IPS-NIHi7 (cell line): ENCODE measurements around the gene NCCRP1.
"Not testable (repeated sequence)": the region's sequence is repeated elsewhere in the genome, so short reads cannot be mapped to it uniquely, and the experiment has no call there.

ENCODE experiments used
- DNase-seq: peaks from one replicate; pipeline ENCODE4 v3.0.0; 2012; ENCODE audit warnings: mixed read lengths; ENCODE audit errors: extremely low spot score

NCCRP1 gene

GRCh38 chr19:39207293-39207836 is 10.6 kb downstream of the NCCRP1 start:
- no peak for DNase-seq

DNA sequence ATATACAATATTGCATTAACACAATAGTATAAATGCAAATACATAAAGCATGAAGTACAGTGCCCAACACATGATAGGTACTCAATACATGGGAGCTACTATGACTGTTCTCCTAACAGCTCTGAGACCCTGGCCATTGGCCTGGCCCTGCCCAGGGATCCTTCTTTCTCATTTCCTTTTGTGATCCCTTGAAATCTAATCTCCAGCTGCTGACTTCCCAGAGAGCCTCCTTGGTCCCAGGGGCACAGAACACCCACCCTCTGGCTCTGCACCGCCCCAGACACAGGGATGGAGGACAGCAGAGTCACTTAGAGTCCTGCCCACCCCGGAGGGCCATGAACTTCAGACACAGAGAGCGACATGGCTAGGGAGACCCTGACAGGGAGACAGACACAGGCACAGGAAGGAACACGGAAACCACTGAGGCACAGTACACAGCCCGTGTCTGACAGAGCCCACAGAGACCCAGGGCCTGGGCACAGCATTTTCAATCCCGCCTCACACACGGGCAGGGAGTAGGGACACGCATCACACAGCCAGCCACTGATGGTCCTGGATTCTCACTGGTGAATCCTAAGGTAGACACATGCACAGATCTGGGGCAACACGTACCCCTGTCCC is 11.5 kb downstream of the NCCRP1 start:
- no peak for DNase-seq

DNA sequence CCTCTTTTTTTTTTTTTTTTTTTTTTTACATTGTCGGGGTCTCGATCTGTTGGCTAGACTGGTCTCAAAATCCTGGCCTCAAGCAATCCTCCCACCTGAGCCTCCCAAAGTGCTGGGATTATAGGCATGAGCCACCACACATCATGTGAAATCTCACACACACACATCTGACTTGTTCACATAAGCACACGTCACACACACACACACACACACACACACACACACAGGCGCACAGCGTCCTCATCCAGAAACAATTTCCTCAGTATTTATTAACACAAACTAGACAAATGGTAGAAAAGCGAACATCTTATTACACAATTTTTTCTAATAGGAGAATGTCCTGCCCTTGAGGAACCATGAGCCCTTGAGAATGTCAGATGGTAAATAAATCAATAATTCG is 12.4 kb downstream of the NCCRP1 start:
- DNase-seq, result no peak

DNA sequence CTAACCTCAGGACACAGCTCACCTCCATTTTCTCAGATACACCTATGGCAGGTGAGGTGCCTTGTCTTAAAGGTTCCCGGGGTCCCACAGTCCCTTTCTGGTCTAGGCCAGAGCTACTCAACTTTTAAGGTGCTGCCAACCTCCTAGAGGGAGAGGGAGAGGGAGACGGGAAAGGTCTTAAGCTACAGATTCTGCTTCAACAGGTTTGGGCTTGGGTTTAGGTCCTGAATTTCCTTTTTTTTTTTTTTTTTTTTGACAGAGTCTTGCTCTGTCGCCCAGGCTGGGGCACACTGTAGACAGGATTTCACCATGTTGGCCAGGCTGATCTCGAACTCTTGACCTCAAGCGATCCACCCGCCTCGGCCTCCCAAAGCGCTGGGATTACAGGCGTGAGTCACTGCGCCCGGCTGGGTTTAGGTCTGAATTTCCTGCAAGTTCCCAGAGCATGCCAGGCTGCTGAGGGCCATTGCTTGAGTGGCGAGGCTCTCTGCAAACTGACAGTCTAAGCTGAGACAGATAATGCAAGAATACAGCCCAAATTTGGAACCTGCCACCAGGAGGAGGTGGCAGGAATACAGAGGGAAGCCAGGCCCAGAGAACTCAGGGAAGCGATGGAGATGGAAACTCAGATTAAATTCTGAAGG is 15.1 kb downstream of the NCCRP1 start:
- DNase-seq, result no peak

DNA sequence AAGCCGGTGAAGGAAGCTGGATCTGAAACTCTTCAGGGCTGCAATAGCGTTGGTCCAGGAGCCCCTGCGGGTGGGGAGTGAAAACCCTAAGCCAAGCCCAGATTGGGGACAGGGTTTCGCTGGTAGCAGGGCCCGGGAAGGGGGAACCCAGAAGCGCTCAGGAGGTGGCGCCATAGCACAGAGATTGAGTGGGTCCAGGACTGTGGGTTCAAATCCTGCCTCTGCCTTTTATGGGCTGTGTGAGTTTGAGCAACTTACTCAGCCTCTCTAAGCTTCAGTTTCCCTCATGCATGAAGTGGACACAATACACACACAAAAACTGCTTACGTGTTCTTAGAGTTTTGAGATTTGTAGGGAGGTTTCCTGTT is 15.6 kb downstream of the NCCRP1 start:
- DNase-seq, result peak; percentile 79

DNA sequence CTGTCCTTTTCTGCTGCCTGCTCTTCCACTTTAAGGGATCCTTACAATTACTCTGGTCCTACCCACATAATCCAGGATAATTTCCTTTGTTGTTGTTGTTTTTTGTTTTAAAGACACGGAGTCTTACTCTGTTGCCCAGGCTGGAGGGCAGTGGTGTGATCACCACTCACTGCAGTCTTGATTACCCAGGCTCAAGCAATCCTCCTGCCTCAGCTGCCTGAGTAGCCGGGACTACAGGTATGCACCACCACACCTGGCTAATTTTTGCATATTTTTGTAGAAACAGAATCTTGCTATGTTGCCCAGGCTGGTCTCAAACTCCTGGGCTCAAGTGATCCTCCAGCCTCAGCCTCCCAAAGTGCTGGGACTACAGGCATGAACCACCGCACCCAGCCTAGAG is 18.6 kb downstream of the NCCRP1 start:
- not testable (repeated sequence) for DNase-seq

GRCh38 chr19:39217094-39217493 is 20.3 kb downstream of the NCCRP1 start:
- DNase-seq, result no peak

GRCh38 chr19:39218230-39219007 is 21.7 kb downstream of the NCCRP1 start:
- no peak for DNase-seq

DNA sequence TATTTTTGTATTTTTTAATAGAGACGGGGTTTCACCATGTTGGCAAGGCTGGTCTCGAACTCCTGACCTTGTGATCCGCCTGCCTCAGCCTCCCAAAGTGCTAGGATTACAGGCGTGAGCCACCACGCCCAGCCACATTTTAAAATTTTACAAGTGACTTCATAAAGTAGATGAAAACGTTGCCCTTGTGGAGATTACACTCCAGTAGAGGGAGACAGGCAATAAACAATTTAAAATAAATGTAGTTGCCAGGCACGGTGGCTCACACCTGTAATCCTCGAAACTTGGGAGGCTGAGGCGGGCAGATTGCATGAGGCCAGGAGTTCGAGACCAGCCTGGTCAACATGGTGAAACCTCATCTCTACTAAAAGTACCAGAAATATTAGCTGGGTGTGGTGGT is 22.3 kb downstream of the NCCRP1 start:
- DNase-seq, result not testable (repeated sequence)

GRCh38 chr19:39223703-39224279 is 27.0 kb downstream of the NCCRP1 start:
- DNase-seq, result peak; percentile 85

DNA sequence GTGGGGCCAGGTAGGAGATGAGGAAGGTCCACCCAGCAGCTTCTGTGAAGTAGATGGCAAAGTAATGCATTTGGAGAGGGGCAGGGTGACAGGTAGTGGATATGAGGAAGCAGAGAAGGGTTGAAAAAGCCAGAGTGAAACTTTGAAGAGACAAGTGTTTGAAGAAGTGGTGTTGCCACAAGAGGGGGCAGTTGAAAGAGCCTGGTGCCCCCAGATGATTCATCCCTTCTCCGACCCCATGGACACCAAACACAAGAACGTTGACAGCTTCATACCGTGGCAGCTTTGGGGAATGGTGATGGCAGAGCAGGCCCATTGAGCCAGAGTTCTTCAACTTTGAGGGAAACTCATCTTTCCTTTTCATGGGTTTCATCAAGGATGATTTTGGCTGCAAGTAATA is 28.1 kb downstream of the NCCRP1 start:
- peak; percentile 49 for DNase-seq

DNA sequence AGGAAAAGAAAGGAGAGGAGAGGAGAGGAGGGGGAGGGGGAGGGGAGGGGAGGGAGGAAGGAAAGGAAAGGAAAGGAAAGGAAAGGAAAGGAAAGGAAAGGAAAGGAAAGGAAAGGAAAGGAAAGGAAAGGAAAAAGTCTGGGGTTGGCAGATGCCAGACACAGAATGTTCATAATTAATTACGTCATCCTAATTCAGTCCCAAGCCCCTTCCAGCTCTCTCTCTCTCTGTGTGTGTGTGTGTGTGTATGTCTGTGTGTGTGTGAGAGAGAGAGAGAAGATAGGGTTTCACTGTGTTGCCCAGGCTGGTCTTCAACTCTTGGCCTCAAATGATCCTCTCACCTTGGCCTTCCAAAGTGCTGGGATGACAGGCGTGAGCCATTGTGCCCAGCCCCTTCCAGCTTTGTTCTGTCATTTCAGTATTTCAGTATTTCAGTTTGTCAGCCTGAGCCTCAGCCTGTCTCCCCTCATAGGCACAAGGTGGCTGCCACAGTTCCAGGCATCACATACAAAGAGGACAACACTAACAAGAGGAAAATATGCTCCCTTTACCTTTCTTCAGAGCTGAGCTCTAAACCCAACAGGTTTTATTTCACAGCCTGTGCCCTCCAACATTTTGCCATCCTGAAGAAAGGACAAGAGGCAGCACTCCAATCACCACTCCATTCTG is 33.5 kb downstream of the NCCRP1 start:
- DNase-seq, result no peak

GRCh38 chr19:39232708-39233107 is 35.9 kb downstream of the NCCRP1 start:
- no peak for DNase-seq

DNA sequence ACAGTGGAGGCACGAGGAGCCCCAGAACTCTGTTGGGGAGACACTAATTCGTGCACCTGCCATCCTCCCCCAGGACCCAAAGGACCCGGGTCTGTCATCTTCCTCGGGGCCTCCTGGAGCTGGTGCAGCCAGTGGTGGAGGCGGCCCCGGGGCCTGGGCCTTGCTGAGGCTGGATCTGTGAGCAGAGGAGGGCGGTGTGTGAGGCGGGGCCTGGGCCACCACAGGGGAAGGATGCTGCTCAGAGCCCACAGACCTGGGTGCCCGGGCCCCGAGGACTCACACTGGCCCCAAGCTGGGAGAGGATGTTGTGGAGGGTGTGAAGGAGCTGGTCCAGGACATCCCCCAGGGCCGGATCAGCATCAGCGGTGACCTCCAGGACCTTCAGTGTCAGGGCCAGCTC is 39.8 kb downstream of the NCCRP1 start:
- DNase-seq, result no peak

DNA sequence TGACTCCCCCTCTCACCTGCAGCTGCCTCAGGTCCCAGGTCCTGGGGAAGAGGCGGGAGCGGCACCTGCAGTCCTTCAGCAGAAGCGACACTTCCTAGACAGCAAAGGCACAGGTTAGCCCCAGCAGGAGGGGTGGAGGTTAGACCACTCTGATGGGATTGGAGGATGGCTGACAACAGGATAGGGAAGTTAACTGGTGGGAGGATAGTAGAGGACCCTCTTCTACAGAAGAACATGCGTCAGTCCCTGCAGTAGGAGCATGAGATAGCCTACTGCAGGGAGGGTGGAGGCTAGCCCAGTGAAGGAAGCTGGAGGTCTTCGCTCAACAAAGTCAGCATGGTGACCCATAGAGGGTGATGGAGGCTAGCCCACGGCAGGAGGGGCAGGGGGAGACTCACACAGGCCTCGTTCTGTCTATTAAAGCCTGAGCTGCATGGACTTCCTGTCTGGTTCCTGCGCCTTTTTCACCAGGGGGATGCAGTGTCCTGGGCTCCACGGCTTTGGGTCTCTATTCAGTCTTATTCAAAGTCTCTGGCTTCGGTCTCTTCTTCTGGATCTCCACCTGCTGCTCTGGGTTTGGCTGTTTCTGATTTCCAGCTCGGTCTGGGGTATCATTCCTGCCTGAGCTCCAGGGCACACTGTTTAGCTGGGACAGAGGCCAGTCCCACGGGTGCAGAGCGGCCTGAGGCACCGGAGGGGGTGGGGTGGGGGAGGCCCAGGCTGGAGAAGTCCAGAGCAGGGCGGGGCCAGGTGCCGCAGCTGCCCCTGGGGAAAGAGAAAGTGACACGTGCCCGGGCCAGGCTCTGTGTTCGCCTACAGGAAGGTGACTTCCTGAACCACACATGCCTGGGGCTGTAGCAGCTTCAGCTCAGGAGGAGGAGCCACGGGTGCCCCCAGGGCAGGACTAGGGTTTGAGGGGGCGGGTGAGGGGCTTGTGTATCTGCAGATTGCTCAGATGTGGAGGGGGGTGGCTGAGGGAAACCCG is 40.7 kb downstream of the NCCRP1 start:
- no peak for DNase-seq

GRCh38 chr19:39238209-39238608 is 41.4 kb downstream of the NCCRP1 start:
- DNase-seq, result no peak

- DNase-seq, result no peak
Measured at GRCh38 chr19:39238944-39239343, 42.2 kb downstream of the NCCRP1 start.

GRCh38 chr19:39240421-39240820 is 43.7 kb downstream of the NCCRP1 start:
- no peak for DNase-seq

GRCh38 chr19:39243741-39244140 is 47.0 kb downstream of the NCCRP1 start:
- not testable (repeated sequence) for DNase-seq

DNA sequence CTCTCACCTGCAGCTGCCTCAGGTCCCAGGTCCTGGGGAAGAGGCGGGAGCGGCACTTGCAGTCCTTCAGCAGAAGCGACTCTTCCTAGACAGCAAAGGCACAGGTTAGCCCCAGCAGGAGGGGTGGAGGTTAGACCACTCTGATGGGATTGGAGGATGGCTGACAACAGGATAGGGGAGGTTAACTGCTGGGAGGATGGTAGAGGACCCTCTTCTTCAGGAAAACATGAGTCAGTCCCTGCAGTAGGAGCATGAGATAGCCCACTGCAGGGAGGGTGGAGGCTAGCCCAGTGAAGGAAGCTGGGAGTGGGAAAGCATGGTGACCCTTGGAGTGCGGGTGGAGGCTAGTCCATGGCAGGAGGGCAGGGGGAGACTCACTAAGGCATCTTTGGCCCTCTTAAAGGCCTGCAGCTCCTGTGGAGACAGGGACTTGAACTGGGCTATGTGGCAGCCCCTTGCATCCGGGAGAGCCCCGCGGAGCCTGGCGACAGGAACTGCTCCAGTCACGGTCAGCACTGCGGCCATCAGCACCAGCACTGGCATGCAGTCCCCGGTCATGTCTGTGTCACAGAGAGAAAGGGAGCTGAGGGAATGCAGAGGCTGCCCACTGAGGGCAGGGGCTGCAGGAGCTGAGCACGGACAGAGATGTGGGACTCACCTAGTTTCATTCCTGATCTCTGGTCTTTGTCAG is 47.8 kb downstream of the NCCRP1 start, which contains the start of gene IFNL3:
Gene IFNL3 (minus strand): TSS at position 597 of the 691 bp plus-strand sequence. CDS start 39 bp downstream, at position 558.
- DNase-seq, result not testable (repeated sequence)
